ENCODE data around the gene EPB41L4A.
A peak's percentile ranks its signal among the peaks of the same experiment; 100 is the strongest.

The EPB41L4A gene

GRCh38 chr5:112303685-112304084 is 115.4 kb downstream of the EPB41L4A start:
- no peak for DNase-seq

DNA sequence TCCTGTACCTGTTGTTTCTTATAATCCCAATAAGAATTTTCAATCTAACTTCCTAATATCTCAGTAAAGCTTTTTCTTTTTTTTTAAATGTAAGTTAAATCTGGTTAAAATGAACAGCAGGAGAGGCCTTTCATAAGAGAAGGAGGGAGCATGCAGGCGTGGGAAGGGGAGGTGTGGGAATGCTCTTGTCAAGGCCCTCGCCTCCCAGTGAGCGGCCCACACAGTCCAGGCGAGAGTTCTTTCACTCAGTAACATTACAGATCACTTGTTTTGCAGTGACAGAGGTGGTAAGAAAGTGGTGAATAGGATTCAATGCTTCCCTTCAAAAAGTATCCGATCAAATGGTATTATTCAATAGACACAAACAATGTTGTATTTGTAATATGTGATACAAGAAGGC is 125.0 kb downstream of the EPB41L4A start:
- no peak for DNase-seq

GRCh38 chr5:112293587-112293986 is 125.5 kb downstream of the EPB41L4A start:
- no peak for DNase-seq

- no peak for DNase-seq
Measured at GRCh38 chr5:112290691-112291090, 128.4 kb downstream of the EPB41L4A start.

GRCh38 chr5:112289465-112289864 is 129.6 kb downstream of the EPB41L4A start:
- no peak for DNase-seq

DNA sequence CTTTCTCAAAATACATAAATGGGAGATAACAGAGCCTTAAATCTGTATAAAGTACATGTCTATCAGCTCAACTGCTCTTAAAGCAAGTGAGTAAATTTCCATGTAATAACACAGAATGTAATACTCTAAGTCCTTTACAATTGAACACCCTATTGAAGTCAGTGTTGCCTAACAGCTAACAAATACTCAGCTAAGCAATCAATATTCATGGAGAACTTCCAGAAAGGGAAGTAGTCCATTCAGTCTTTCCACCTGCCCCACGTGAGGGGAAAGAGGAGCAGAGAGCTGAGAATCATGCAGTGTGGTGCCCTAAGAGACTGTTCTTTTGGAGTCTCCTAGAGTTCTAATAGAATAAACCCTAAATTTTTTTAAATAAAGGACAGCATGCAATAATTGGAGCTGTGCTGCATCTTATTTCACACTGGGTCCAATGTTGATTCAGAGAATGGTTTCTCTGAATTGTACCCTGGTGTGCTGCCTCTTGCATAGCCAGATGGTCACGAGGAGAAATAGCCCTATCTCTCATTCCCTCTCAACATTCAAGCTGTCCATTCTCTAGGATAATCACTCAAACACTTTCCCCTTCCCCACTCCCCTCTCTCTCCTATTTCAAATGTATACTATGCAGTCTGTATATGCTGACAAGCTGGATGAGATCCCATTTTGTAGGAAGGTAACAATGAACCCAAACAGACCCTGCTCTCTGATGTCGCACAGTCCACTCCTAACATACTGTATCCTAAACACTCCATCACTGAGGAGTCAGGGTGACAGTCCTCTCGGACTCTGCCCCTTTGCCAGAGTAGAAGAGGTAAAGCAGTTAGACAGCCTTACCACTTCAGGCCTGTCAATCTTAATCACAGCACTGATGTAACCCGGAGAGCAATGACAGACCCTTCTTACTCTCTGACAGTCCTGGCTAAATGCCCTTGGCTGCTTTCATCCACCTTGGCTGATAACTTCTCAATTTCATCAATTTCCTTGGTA is 134.8 kb downstream of the EPB41L4A start:
- DNase-seq = no peak

DNA sequence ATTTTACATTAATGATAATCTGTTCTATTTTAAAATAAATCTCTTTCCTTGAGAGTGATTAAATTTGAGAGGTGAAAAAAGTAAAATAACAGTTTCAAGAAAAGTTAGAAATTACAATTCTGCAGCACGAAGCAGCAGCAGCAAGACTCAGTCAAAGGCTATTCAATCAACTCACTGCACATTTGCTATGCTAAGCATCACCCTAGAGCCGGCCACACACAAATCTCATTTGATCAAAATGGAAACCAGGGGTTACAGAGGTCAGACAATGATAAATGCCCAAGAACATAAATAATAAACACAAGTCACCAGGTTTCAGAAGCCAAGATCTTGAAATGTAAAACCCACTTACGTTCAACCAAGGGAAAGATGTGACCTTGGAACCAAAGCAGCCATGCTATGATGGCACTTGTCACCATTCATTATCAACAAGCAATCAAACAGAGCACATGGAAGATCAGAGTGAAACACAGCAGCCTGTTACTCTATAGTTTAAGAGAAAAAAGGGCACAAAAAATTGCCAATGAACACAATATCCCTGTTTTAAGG is 136.0 kb downstream of the EPB41L4A start:
- no peak for DNase-seq

GRCh38 chr5:112279082-112279481 is 140.0 kb downstream of the EPB41L4A start:
- DNase-seq = no peak

DNA sequence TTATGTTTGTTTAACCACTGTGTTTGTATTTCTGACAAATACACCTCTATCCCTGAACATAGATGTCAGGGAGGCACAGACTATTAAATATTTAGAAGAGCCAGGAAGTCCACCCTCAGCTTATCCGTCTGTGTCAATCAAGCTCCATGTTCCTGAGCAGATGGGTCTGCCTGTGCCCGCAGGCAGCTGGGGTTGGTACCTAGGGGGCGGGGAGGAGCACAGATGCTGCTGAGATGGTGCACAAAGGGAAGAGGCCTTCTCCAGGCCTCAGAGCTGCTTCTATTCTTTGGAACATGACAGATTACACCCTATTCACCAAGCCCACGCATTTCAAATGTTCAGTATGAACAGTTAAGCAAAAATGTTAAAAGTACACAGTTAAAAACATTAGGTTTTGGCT is 142.1 kb downstream of the EPB41L4A start:
- no peak for DNase-seq

GRCh38 chr5:112275671-112276070 is 143.4 kb downstream of the EPB41L4A start:
- peak; percentile 25 for DNase-seq

GRCh38 chr5:112270299-112271293 is 148.5 kb downstream of the EPB41L4A start:
- DNase-seq = no peak

GRCh38 chr5:112267231-112267630 is 151.8 kb downstream of the EPB41L4A start:
- DNase-seq = no peak

DNA sequence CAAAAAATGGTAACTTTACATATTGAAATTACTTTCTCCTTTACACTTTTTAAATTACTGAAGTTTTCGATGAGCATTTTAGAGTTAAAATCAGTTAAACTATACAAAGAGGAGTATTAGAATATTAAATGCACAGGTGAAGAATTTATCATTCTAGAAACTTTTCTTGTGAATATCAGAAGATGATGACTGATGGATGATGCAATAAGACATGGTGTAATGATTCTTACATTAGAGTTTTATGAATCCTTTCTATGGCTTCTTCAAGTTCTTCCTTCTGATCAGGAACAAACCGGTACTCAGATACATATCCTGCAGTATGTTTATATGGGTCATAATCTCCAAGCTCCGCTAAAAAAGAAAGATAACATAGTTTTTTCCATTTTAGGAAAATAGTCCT is 154.4 kb downstream of the EPB41L4A start:
- no peak for DNase-seq

- DNase-seq = no peak
Measured at GRCh38 chr5:112264151-112264550, 154.9 kb downstream of the EPB41L4A start.

- DNase-seq = no peak
Measured at GRCh38 chr5:112263469-112263868, 155.6 kb downstream of the EPB41L4A start.

- no peak for DNase-seq
Measured at GRCh38 chr5:112258571-112258970, 160.5 kb downstream of the EPB41L4A start.

GRCh38 chr5:112257976-112258375 is 161.1 kb downstream of the EPB41L4A start:
- no peak for DNase-seq

- no peak for DNase-seq
Measured at GRCh38 chr5:112257005-112257404, 162.1 kb downstream of the EPB41L4A start.

DNA sequence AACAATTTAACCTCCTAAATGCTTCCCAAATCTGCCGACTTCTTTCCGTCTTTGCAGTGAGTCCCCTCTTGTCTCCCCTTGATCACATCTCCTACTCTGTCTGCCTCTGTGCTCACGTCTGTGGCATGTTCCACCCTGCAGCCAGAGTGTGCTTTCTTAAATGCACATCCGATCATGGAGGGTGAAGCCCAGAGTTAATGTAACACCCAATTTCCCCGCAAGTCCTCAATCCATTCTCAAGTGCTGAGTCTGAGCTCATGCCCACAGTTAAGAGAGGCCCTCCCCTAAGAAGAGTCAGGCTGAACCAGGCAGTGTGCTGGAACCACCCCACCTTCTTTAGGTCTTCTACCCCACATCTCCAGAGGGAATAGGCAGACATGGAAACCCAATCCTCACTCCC is 164.8 kb downstream of the EPB41L4A start:
- DNase-seq = no peak

GRCh38 chr5:112253478-112254250 is 165.4 kb downstream of the EPB41L4A start:
- no peak for DNase-seq

GRCh38 chr5:112250551-112250950 is 168.5 kb downstream of the EPB41L4A start:
- DNase-seq = no peak

- DNase-seq = no peak
Measured at GRCh38 chr5:112248623-112249022, 170.5 kb downstream of the EPB41L4A start.
